ENCODE data around the gene PDE1A. TPM values are rescaled to one million over a fixed set of nuclear protein-coding genes. Genes with fewer than 3 reads are reported as not detected.

Gene PDE1A
- total RNA-seq, 1 donor from 2014 or later = 16.9 TPM

GRCh38 chr2:182173944-182174622, 252.8 kb downstream of the PDE1A start:
- intact Hi-C loops (cut with micrococcal nuclease) = no loop called here
- no peak for DNase-seq
- no peak for ATAC-seq

DNA sequence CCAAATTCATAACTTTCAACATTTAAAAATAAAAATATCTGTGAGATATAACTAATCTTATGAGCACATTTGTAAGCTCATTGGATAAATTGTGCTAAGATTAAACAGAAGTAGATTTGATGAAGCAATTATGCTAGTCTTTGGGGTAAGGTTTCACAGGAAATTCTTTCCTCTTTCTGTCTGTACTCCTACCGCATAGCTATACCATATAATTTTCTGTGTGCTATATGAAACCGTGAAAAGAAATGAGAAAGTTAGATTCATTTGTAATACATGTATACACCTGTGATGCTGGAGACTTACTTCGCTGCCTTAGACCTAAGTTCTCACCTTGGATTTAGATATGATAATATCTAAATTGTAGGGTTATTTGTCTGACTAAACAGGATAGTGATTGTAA, 256.5 kb downstream of the PDE1A start:
- DNase-seq (no peak), ATAC-seq (no peak)
- intact Hi-C loops (cut with micrococcal nuclease) = no loop called here

DNA sequence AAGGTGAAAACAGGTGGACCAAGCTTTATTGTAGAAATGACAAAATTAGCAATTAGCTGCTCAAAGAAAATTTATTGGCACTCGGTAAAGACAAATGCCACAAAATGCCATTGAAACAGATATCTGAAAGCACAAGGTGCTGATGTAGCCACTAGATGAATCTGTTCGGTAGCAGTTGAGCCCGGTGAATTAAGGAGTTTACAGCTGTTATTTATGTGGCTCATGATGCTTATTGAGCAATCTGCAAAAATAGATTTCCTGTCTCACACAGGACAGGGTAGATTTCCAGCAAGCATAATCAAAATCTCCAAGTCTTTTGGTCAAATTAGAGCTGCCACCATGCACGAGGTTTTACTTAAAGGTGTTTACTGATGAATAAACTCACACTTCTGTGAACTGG, 259.0 kb downstream of the PDE1A start:
- ATAC-seq (no peak), DNase-seq (no peak)
- intact Hi-C loops (cut with micrococcal nuclease) = no loop called here

DNA sequence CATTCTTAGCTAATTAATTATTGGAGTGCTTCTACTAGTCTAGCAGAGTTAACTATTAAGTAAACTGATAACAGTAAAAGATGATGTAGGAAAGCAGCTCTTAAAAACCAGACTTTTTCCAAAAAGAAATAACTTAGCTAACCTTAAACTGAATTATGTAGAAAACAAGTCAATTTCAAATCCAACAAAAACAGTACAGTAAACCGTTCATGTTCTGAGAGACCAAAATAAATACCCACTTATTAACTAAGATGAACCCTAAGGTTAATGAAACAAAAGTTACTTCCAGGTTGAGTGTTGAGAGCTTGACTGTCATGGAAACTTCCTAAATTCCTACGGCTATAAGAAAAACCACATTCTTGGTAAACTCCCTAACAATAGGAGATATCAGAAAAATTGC, 260.0 kb downstream of the PDE1A start:
- DNase-seq (no peak), ATAC-seq (no peak)
- intact Hi-C loops (cut with micrococcal nuclease) = no loop called here

GRCh38 chr2:182166406-182166805, 260.4 kb downstream of the PDE1A start:
- intact Hi-C loops (cut with micrococcal nuclease) = no loop called here
- DNase-seq (no peak), ATAC-seq (no peak)

DNA sequence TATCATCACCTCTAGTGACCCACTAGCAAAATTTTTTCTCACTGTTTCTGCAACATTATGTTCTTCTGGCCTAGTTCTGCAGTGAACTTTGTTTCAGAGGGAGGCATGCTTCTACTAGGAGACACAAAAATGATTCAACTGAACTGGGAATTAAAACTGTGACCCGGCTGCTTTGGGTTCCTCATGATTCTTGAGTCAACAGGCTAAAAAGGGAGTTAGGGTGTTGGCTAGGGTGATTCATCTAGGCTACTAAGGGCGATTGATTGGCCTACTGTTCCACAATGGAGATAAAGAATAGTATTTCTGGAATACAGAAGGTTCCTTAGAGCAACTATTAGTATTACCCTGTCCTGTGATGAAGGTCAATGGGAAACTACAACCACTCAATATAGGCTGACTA, 261.6 kb downstream of the PDE1A start:
- intact Hi-C loops (cut with micrococcal nuclease) = no loop called here

DNA sequence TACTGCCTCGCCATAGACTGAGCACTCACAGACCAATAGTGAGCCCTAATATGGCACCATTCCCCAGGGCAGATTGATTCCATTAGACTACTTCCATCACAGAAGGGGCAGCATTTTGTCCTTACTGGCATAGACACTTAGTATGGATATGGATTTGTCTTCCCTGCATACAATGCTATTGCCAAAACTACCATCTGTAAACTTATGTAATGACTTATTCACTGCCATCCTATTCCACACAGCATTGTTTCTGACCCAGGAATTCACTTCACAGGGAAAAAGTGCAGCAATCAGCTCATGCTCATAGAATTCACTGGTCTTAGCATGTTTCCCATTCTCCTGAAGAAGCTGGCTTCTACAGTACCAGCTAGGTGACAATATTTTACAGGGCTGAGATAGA, 262.1 kb downstream of the PDE1A start:
- DNase-seq (no peak), ATAC-seq (no peak)
- intact Hi-C loops (cut with micrococcal nuclease) = no loop called here

More for the DNA sequence above, 261.6 kb downstream of the PDE1A start:
- no peak for ATAC-seq
- no peak for DNase-seq

DNA sequence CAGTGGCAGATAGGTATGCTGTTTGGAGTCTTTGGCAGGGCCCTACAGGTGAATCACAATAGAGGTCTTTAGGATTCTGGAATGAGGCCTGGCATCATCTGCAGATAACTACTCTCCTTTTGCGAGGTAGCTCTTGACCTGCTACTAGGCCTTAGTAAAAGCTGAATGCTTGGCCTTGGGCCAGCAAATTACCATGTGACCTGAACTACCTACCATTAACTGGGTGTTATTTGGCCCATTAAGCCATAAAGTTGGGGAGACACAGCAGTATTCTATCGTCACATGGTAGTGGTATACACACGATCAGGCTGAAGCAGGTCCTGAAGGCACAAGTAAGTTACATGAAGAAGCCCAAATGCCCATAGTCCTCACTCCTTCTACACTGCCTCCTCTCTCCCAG, 263.0 kb downstream of the PDE1A start:
- intact Hi-C loops (cut with micrococcal nuclease) = no loop called here
- no peak for DNase-seq
- ATAC-seq = no peak

DNA sequence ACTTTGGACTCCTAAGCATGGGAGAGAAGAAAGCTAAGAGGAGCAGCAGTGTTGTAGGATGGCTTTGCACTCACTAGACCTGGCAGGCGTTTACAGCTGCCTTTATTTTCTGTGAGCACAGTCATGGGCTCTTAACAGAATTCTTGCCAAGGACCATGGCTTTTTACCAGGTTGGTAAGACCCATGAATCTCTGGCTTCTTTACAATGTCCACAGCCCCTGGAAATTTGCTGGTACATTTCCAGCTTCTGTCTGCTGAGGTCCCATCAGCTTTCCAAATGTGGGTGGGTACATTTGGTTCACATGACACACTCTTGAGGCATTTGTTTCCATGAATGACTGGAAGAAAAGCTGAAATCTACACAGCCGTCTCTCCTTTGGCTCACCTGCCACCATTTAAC, 278.5 kb downstream of the PDE1A start:
- ATAC-seq = peak; percentile 60
- no peak for DNase-seq
- intact Hi-C loops (cut with micrococcal nuclease) = no loop called here

- DNase-seq = peak; percentile 35
- intact Hi-C loops (cut with micrococcal nuclease) = no loop called here
- ATAC-seq = peak; percentile 94
Measured at GRCh38 chr2:182144776-182145165, 282.1 kb downstream of the PDE1A start.

GRCh38 chr2:182144041-182144775, 282.6 kb downstream of the PDE1A start:
- DNase-seq = no peak
- no peak for ATAC-seq
- intact Hi-C loops (cut with micrococcal nuclease) = no loop called here

DNA sequence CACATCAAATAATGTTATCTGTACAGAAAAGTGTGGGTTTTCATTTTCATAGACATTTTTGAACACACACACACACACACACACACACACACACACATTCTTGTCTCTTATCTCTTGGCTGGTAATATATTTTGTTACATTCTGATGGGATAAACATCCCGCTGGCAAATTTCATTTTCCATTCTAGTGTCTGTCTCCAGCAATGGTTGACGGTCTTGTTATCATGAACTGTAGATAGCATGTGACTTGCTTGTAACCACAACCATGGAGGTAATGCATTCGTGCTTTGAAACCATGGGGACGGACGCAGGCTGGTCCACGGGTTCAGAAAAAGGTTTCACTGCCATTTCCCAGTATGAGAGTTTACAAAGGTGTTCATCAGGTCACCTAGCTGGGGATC, 284.8 kb downstream of the PDE1A start:
- ATAC-seq (peak; percentile 29), DNase-seq (no peak)
- intact Hi-C loops (cut with micrococcal nuclease) = no loop called here

GRCh38 chr2:182134201-182134600, 292.6 kb downstream of the PDE1A start:
- ATAC-seq (no peak), DNase-seq (no peak)
- intact Hi-C loops (cut with micrococcal nuclease) = no loop called here

DNA sequence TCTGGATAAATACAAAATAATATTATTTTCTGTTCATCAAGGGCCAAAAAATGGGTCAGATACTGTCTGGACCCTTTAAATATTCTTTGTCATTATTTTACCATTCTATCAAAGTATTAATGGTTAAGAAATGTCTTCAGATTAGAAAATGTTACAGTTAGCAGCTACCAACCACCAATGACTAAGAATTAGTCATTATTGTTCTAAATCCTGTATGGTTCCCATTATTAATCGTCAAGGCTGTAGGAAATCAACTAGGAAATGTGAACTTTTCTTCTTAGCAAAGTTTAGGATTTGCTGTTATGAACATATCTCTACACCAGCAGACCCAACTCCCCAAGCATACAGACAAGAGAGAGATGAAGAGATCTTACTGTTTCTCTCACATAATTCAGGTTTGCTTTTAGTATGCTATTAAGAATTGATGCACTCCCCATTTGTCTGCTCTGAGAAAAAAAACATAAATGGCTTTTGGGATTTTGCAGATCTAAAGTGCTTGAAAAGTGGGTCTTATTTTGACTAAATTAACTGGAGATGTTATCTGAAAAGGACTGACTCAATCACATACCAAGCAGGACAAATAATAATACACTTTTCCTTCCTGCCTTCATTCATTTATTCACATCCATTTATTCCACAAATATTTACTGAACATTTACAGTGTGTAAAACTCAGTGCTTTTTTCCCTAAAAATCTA, 293.5 kb downstream of the PDE1A start:
- intact Hi-C loops (cut with micrococcal nuclease) = no loop called here
- DNase-seq = no peak
- ATAC-seq = no peak

- no peak for ATAC-seq
- no peak for DNase-seq
- intact Hi-C loops (cut with micrococcal nuclease) = no loop called here
Measured at GRCh38 chr2:182132605-182133004, 294.2 kb downstream of the PDE1A start.

GRCh38 chr2:182128821-182129707, 297.8 kb downstream of the PDE1A start:
- intact Hi-C loops (cut with micrococcal nuclease) = no loop called here
- DNase-seq (no peak), ATAC-seq (no peak)

- ATAC-seq (no peak), DNase-seq (no peak)
- intact Hi-C loops (cut with micrococcal nuclease) = no loop called here
Measured at GRCh38 chr2:182117196-182117595, 309.6 kb downstream of the PDE1A start.

DNA sequence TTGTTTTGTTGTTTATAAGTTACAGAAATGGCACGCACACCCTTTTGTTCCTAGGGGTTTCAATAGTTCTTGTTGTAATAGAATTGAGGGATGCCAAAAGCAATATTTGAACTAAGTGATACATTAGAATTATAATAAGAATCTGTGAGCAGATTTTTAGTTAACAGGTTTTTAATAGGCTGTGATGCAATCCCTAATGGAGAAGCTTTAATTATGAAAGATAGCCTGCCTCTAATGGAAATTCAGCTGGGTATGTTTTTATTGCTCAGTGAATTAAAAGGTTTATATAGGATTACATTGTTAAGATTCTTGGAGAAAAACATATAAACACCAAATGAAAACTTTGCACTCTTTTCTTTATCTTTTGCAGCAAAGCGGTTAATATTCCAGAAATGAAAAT, 310.1 kb downstream of the PDE1A start:
- no peak for ATAC-seq
- DNase-seq = no peak
- intact Hi-C loops (cut with micrococcal nuclease) = no loop called here

GRCh38 chr2:182115258-182115657, 311.6 kb downstream of the PDE1A start:
- intact Hi-C loops (cut with micrococcal nuclease) = no loop called here
- no peak for ATAC-seq
- DNase-seq = no peak

- intact Hi-C loops (cut with micrococcal nuclease) = no loop called here
- DNase-seq (no peak), ATAC-seq (peak; percentile 71)
Measured at GRCh38 chr2:182113334-182113733, 313.5 kb downstream of the PDE1A start.
